KMS-11 (cell line): ENCODE results near the gene PLA2G2F.
A peak's percentile ranks its signal among the peaks of the same experiment; 100 is the strongest.

Experiments
- H2AFZ ChIP-seq: fragments of 200-600 bp; sonication (generic); 2 replicates; pipeline ENCODE4 v1.6.1; 2016; ENCODE audit warnings: antibody characterized with exemption, mixed run types, low read depth
- H3K27ac ChIP-seq: fragments of 200-600 bp; sonication (generic); 2 replicates; pipeline ENCODE4 v1.6.1; 2016; ENCODE audit warnings: mild to moderate bottlenecking, mixed run types
- H3K27me3 ChIP-seq: fragments of 200-600 bp; sonication (generic); 2 replicates; pipeline ENCODE4 v1.6.1; 2017; ENCODE audit warnings: mild to moderate bottlenecking, low read depth, mixed run types, moderate library complexity; ENCODE audit not compliant: insufficient read depth
- H3K36me3 ChIP-seq: fragments of 200-600 bp; sonication (generic); 2 replicates; pipeline ENCODE4 v1.6.1; 2017; ENCODE audit warnings: mild to moderate bottlenecking, mixed run types; ENCODE audit not compliant: insufficient read depth
- H3K4me1 ChIP-seq: fragments of 200-600 bp; sonication (generic); 2 replicates; pipeline ENCODE4 v1.6.1; 2016; ENCODE audit warnings: mild to moderate bottlenecking, low read depth, mixed run types; ENCODE audit not compliant: poor library complexity, severe bottlenecking
- H3K4me2 ChIP-seq: fragments of 200-600 bp; sonication (generic); 2 replicates; pipeline ENCODE4 v1.7.0; 2016; ENCODE audit warnings: mild to moderate bottlenecking, mixed run types
- H3K4me3 ChIP-seq: fragments of 200-600 bp; sonication (generic); IDR thresholded peaks from 2 replicates; pipeline ENCODE4 v1.6.1; 2017; ENCODE audit warnings: low read depth, low read length, mixed read lengths; ENCODE audit not compliant: insufficient read depth
- H3K79me2 ChIP-seq: fragments of 200-600 bp; sonication (generic); 2 replicates; pipeline ENCODE4 v1.6.1; 2016; ENCODE audit warnings: low read depth, mixed run types; ENCODE audit not compliant: insufficient read depth
- H3K9ac ChIP-seq: fragments of 200-600 bp; sonication (generic); 2 replicates; pipeline ENCODE4 v1.6.1; 2016; ENCODE audit warnings: mild to moderate bottlenecking, mixed run types
- H4K20me1 ChIP-seq: fragments of 200-600 bp; sonication (generic); 2 replicates; pipeline ENCODE4 v1.6.1; 2016; ENCODE audit warnings: mild to moderate bottlenecking, mixed run types; ENCODE audit not compliant: insufficient read depth
- TF ChIP-seq, protein P1 (sequence below): fragments of 200-600 bp; sonication (generic); conservative IDR thresholded peaks from 2 replicates; pipeline ENCODE4 v1.6.1; 2017; ENCODE audit warnings: low read depth, mild to moderate bottlenecking, antibody characterized with exemption, low read length, moderate library complexity, mixed read lengths

Gene PLA2G2F

DNA sequence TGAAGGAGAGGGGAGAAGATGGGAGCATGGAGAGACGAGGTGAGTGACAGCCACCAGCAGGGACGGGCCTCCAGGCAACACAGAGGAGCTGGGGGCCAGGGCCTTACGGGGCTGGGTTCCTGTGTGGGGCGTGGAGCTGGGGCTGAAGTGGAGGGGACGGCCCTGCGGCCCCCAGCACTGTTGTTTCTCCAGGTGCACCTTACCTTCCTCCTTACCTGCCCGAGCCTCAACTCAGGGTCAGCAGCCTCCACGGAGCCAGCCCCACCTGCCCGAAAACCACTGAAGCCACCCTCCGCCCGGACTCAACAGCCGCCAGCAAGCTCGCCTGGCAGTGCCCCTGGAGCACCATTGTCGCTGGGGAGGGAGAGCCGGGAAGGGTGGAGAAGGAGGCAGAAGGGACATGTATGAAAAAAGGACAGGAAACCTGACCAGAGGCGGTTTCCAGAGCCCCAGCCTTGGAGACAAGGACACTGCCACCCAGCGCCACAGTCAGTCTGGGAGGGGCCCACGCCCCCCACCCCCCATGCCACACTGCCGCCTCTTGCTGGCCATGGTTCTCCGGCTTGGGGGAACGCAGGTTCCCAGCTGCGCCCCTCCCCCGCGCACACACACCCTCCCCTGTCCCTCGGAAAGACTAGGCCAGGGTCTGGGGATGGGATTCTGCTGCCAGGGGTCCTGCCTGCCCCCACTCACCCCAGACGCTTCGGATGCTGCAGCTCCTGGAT is 10.6 kb downstream of the PLA2G2F start:
- TF ChIP-seq, protein P1, sequence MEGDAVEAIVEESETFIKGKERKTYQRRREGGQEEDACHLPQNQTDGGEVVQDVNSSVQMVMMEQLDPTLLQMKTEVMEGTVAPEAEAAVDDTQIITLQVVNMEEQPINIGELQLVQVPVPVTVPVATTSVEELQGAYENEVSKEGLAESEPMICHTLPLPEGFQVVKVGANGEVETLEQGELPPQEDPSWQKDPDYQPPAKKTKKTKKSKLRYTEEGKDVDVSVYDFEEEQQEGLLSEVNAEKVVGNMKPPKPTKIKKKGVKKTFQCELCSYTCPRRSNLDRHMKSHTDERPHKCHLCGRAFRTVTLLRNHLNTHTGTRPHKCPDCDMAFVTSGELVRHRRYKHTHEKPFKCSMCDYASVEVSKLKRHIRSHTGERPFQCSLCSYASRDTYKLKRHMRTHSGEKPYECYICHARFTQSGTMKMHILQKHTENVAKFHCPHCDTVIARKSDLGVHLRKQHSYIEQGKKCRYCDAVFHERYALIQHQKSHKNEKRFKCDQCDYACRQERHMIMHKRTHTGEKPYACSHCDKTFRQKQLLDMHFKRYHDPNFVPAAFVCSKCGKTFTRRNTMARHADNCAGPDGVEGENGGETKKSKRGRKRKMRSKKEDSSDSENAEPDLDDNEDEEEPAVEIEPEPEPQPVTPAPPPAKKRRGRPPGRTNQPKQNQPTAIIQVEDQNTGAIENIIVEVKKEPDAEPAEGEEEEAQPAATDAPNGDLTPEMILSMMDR: no peak
- Histone ChIP-seq H3K27ac (no peak overlapping the region), H3K27me3 (peaks cover 3% of the 10 kb centered on the region; the same call in 1 of the 2 replicates), H3K4me2 (no peak overlapping the region), H3K4me1 (no peaks in the 10 kb centered on the region), H3K9ac (no peak overlapping the region), H3K4me3 (no peak overlapping the region), H3K79me2 (no peaks in the 10 kb centered on the region), H2AFZ (no peak overlapping the region), H3K36me3 (no peaks in the 10 kb centered on the region), H4K20me1 (no peaks in the 10 kb centered on the region)

DNA sequence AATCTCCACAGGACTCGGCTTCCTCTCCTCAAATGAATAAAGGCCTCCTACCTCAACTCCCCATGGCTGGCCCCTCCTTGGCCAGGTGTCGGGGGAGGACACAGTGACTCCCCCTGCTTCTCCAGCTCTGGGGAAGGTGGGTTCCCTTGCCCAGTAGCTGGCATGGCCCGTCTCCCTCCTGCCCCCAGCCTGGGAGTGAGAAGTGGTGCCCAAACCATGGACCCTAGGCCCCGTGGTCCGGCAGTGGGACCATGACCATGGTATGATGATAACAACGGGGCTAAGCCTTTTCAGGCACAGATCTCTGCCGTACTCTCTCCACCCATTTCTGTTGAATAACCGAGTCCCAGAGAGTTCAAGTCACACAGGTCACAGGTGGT is 11.2 kb downstream of the PLA2G2F start:
- Histone ChIP-seq H3K4me3 (no peak overlapping the region), H3K9ac (no peak overlapping the region), H3K27ac (no peak overlapping the region), H3K36me3 (no peaks in the 10 kb centered on the region), H3K4me1 (no peaks in the 10 kb centered on the region), H3K27me3 (peaks cover 3% of the 10 kb centered on the region; the same call in 1 of the 2 replicates), H3K4me2 (no peak overlapping the region), H4K20me1 (no peaks in the 10 kb centered on the region), H3K79me2 (no peaks in the 10 kb centered on the region), H2AFZ (no peak overlapping the region)
- TF ChIP-seq, protein P1: no peak

DNA sequence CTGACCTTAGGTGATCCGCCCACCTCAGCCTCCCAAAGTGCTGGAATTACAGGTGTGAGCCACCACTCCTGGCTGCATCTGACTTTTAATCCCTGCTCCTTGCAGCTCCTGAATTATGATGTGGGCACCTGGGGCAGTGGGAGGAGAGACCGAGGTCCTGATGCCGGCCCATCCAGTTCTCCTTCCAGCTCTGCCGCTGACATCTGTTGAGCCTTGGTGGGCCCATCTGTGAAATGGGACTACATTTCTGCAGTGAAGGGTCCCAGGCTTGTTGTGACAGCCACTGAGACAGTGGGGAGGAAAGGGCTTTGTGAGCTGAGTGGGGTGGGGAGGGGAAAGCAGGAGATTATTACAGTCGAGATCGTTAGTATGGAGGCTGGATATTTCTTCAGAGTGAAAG is 11.8 kb downstream of the PLA2G2F start:
- H2AFZ ChIP-seq: no peak overlapping the region
- H3K27ac ChIP-seq: no peak overlapping the region
- no peaks in the 10 kb centered on the region for H3K79me2 ChIP-seq
- peaks cover 3% of the 10 kb centered on the region; the same call in 1 of the 2 replicates for H3K27me3 ChIP-seq
- H3K9ac ChIP-seq: no peak overlapping the region
- no peaks in the 10 kb centered on the region for H4K20me1 ChIP-seq
- H3K4me1 ChIP-seq: no peaks in the 10 kb centered on the region
- H3K36me3 ChIP-seq: no peaks in the 10 kb centered on the region
- TF ChIP-seq, protein P1: no peak
- H3K4me3 ChIP-seq: no peak overlapping the region
- no peak overlapping the region for H3K4me2 ChIP-seq

DNA sequence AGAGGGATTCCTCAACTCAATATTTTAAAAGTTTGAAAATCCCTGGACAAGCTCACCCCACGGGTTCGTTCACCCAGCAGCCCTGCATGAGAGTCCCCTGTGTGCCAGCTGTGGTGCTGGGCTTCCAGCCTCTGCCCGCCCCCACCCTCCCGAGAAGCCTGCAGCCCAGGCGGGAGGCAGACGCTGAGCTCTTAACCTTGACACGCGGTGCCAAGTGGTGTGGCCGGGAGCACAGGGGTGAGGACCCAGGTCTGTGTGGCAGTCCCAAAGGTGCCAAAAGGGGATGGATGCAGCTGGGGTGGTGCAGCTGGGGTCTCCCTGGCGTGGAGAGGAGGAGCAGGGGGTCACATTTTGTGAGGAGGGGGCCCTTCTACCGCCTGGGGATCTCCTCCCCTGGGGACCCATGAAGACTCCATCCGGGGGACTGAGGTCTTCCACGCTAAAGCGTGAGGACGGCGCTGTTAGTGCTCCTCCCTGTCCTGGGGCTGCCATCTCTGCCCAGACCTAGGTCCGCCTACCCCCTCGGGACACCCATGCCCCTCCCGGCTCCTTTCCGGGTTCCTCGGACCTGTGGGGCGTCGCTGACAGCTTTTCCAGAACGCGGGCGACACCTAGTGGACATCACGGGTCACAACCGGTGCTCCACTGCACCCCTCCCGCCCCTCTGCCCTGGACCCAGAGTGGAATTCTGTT is 12.9 kb downstream of the PLA2G2F start:
- Histone ChIP-seq H2AFZ (peak overlapping the region; percentile 67; the same call in 1 of the 2 replicates), H4K20me1 (no peaks in the 10 kb centered on the region), H3K9ac (no peak overlapping the region), H3K4me2 (peak overlapping the region; percentile 21; the same call in 1 of the 2 replicates), H3K27ac (no peak overlapping the region), H3K79me2 (no peaks in the 10 kb centered on the region), H3K4me3 (no peak overlapping the region), H3K4me1 (no peaks in the 10 kb centered on the region), H3K27me3 (no peaks in the 10 kb centered on the region; the same call in 1 of the 2 replicates), H3K36me3 (no peaks in the 10 kb centered on the region)
- TF ChIP-seq, protein P1: peak; percentile 87
